HG02870 (cell line): ENCODE measurements around the gene DMRT2.
A peak's percentile ranks its signal among the peaks of the same experiment; 100 is the strongest.

Experiments
- ATAC-seq: cut with Tn5 transposase; IDR thresholded peaks from one replicate; pipeline ENCODE4 v1.9.1; 2021; ENCODE audit warnings: mild to moderate bottlenecking, moderate library complexity; ENCODE audit not compliant: unreplicated experiment

The DMRT2 gene

DNA sequence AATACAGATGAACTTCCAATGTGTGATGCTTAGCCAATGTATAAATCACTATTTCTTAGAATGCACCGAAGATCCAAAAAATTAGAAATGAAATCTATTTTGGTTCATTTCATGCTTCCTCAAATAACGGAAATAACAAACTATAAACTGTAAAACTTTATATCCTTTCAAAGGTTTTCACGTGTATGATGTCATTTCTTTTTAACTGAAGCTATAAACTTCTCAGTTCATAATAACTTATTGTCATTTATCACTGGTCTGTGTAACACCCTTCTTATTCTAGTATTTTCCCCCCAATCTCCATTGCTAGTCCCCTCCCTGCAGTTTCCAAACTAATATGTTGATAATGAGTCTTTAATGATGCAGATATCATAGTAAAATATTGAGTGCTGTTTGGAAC is 36.4 kb downstream of the DMRT2 start:
- no peak for ATAC-seq

DNA sequence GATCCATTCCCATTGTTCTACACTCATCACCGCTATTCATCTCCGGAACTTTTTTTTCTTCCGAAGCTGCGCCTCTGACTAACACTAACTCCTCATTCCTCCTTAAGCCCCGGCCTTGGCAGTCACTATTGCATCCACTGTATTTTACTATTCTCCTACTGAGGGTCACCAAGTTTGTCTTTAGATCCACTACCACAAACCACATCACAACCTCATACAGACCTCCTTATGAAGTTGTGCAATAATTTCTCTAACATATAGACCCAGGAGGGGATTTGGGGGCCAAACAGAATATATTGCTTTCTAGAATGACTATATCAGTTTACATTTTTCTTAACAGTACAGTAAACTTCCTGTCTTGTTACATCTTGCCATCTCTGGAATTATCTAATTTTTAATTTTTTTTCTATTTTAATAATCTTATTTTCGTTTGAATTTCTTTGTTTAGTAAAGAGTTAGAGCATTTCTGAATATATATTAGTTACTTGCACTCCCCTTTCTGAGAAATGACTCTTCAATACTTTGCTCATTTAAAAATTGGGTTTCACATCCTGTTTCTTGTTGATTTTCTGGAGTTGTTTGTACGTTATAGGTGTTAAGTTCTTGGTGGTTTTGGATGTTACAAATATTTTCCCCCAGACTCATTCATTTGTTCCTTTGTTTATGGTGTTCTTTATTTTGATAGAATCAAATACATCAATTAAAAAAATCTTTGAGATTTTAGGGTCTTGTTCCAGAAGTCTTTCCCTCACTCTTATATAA is 37.1 kb downstream of the DMRT2 start:
- peak; percentile 61 for ATAC-seq

DNA sequence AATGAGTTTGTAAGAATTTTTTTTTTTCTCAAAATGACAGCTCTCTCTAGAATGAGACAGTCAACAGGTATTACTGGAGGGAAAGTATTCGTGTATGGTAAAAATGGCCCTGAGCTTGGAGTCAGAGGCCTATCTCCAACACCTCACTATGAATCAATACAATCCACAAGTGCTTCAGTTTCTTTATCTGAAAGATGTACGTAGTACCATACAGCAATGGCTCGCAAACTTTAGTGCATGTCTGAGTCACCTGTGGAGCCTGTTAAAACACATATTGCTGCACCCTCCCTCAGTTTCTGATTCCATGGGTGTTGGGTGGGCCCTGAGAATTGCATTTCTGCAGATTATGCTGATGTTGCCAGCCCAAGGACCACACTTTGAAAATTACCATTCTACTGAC is 44.6 kb downstream of the DMRT2 start:
- ATAC-seq = no peak

DNA sequence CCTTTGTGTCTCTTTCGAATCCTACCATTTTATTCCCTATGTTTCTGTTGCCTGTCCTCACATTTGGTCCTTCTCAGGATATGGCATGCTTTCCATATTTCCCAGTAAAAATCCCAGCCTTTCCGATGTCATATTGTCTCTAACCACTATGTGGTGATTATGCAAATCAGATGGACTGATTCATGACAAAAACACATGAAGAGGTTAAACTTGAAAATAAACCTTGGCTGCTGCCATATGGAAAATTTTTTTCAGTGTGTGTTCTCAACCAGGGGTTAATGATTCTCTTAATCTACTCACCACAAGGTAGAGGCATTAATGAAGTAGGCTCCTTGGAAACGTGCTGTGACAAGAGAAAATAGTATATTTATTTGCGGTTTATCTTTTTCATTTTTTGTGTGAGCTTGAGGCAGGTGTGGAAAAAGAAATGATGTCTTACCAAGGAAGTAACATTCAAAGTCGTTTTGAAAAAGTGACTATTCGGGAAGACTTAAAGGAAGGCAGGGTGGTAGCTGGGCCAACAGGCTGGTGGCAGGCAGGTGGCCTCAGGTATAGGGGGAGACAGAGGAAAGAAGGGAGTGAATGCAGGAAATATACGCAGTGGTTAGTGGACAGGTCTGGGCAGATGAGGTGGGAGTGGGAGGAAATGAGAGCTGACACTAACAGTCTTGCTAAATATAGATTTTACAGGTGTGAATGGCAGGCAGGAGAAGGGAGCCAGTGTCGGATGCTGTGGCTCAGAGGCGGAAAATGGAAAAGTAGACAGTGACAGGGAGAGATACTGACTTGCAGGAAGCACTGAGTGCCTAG is 46.2 kb downstream of the DMRT2 start:
- no peak for ATAC-seq

DNA sequence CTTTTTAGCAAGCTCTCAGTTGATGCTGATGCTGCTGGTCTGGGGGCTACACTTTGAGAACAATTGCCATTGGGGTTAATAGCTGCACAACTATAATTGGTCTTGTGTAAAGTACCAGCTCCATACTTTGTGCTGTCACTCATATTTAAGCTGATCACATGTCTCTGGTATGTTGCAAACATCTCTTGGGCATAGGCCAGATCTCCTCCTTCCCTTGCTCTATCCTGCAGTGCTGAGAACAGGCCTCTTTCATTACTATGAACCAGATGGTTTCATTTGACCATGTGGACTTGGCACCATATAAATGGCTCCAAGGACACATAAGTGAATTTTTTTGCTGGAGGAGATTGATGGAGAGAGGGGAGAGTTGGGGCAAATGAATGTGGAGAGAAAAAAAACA is 48.4 kb downstream of the DMRT2 start:
- no peak for ATAC-seq

DNA sequence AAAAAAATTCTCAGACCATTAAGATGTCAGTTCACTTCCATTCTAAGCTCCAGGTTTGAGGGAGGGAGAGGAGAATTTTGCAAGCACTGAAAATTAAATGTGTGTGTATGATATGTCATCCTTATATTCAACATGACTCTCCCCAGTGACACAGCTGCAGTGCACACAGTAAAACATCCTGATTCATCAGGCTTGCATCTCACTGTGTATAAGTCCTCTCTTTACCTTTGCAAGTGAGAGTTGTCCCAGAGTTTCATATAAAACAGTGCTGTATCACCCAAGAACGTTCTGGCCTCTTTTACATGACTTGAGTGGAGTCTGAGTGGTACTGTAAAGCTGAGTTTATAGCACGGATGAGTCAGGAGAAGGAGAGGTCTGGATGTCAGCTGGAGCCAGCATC is 50.0 kb downstream of the DMRT2 start:
- no peak for ATAC-seq

DNA sequence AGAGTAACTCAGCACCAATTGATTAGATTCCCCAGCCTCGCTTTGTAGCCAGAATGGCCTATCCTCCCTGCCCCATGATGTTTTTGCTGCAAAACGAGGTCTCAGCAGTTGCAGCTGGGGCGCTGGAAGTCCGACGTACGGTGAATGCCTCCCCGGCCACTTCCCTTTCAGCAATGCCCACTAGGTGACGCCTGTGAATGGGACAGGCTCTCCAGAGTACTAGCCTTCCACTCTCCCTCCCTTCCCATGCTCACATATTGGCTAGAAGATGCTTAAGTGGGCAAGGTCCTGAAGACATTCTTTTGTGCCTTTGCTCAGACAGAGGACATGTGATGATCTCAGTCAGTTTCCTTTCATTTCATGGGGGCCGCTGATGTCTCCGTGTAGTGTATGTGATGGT is 50.8 kb downstream of the DMRT2 start:
- no peak for ATAC-seq

DNA sequence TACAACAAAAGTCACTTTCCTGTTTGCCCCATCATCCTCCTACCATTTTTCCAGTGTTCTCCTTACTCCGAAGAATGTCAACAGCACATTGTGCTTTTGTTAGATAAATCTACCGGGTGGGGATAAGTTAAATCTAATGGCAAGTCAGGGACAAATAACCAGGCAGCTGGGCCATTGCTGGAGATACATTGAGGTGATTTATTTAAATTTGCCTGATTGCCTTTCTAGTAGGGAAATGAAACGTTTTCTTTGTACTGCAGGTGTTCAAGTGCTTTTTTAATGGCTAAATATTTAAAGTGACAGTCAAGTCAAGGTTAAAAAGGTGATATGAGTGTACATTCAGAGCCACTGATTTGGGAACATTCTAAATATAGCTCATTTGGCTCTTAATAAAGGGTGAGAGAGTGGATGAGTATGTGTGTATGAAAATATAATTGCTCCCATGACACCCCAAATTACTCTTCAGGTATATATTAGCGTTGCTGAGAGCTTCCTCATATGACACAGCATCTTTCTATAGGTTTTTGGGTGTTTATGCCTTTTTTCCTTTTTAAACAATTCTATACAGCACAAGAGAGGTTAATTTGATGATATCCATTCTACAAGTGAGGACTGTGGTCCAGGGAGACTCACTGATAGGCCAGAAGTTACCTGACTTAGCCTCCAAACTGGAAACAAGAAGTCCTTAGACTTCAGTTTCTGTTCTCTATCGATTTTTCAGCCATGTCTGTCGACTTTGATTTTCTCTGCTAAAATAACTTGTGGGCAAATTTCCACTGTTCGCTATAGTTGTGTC is 51.9 kb downstream of the DMRT2 start:
- ATAC-seq = no peak

DNA sequence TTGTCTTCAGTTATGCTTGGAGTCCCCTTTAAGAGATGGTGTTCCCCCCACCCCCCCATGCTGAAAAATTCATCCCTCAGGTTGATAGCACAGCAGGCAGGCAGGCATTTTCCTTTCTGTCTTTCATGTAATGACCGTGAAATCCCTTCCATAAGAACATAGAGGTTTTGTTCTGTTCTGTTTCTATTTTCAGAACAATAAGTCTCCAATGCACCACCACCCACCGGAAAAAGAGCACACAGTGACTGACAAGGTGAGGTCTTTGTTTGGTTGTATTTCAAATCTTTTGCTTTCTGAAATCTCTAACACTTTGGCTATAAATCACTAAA is 52.4 kb downstream of the DMRT2 start:
- no peak for ATAC-seq
